ENCODE measurements around the gene PRKN.

The PRKN gene

GRCh38 chr6:161622779-161623178 lies 1104.8 kb downstream of the PRKN start:
- no peak for DNase-seq

DNA sequence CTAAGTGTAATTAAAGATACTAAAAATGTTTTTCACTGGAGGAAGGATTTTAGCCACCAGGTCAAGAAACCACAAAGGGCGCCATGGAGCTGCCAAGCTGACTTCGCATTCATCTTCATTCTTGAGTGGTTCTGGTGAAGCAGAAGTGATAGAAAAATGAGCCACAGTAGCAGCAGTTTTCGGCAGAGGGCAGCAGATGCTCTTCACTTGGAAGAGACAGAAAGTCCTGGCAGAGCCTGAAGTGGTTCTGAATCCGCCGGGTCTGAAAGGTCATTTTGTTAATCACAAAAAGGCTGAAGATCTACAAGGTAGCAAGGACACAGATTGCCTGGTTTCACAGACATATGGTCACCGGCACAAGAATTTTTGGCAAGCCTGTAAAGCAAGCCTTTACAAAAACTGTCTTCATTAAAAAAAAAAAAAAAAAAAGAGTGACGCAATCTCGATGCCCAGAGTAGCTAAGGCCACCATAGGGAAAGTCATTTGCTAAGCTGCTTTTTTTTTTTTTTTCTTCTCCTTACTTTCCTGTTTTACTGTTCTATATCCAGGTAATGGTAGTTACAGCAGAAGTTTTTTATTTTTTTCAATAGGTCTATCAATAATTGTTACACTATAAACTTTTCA lies 1108.6 kb downstream of the PRKN start:
- DNase-seq, result peak; percentile 72

DNA sequence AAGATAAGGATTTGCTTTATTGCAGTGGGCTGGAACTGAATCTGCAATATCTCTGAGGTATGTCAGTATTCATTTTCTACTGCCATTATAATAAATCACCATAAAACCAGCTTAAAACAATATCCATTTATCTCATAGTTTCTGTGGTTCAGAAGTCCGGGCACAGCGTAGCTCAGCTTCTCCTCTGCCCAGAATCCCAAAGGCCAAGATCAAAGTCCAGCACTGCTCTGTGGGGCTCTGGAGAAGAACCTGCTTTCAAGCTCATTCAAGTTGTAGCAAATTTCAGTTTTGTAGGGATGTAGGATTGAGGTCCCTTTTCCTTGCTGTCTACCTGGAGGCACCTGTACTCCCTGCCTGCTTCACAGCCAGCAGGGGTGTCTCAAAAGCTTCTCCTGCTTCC lies 1113.9 kb downstream of the PRKN start:
- DNase-seq, result no peak

DNA sequence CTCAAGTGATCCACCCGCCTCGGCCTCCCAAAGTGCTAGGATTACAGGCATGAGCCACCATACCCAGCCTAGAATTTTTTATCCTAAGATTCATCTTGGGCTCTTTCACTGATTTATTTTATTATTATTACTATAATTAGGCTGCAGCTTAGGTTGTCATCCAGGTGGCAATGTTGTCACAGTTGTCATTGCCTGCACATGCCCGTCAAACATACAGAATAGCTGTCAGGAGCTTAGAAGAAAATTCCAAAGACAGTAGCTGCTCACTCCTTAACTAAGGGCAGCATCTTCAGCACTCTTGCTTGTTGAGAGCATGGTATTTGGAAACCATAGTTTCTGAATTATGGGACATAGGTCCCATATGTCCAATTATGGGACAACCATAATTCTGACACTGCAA lies 1118.8 kb downstream of the PRKN start:
- no peak for DNase-seq

GRCh38 chr6:161607696-161608297 lies 1119.8 kb downstream of the PRKN start:
- DNase-seq, result no peak

DNA sequence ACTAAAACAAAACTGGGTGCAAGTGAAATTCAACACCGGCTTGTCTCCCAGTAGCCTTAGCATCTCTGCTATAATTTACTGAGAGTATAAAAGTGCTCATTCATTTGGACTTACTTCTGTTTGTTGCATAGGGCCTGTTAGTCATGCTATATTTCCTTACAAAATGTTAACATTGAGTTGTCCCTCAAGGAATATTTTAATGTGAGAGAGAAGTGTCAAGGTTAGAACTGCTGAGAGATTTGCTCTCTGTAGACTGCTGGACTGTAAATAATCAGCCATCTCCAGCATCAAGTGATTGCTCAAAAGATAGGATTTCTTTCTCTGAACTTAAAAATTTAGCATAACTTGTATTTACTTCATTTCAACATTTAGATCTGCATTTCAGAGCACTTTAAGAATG lies 1125.2 kb downstream of the PRKN start:
- DNase-seq, result no peak

DNA sequence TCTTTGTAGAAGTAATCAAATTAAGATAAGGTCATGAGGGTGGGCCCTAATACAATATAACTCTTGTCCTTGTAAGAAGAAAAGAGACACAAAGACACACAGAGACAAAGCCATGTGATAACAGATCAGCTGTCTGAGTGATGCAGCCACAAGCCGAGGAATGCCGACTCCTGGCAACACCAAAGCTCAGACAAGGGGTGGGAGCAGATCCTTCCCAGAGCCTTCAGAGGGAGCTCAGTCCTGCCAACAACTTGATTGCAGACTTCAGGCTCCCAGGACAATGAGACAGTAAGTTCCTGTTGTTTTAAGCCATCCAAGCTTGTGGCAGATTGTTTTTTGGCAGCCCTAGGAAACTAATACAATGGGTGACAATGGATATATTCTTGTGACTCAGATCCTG lies 1128.7 kb downstream of the PRKN start:
- no peak for DNase-seq

DNA sequence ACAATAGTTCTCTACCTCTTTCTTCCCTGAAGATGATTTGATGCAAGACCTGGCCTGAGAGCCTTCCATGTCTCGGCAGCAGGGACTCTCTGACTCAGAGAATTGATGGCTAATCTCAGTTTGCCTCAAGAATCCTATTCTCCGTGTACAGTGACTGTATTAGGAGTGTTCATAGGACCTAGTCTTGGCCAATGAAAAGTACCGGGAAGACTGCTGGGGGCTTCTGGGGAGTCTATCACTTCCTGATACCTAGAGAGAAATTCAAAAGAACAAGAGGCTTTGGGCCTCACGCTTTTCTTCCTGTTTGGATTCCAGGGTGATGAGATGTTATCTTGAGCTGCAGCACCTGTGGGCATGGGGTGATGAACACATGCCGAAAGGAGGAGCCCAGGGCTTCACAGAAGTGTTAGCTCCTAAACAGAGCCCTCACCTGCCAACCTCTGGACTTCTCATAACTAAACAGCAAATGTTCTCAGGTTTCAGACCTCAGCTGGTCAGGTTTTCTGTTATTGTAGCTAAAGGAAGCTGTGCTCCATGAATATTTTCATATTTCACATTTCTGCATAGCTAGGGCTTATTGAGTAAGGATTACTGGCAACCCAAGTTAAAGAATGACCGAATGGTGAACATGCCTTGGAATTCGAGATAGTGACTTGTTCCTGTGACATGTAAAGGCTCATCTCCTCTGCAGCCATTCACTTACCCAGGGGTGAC lies 1130.6 kb downstream of the PRKN start:
- no peak for DNase-seq

DNA sequence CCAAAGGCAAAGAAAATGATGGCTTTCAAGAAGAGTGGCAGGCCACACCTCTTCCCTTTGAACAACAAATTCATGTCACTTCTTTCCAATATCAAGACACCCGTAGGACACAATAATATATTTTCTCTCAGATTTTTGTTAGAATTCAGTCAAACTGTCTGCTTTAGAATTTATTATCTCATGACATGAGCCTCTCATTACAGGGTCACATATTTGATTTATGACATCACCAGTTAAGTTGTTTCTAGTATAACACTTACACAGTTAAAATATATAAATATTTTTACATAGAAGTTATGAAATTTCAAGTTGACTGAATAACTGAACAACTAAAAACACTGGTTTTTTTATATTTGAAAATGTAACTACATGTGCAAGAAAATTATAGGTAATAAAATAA lies 1133.2 kb downstream of the PRKN start:
- no peak for DNase-seq

GRCh38 chr6:161590961-161591627 lies 1136.5 kb downstream of the PRKN start:
- DNase-seq, result no peak

DNA sequence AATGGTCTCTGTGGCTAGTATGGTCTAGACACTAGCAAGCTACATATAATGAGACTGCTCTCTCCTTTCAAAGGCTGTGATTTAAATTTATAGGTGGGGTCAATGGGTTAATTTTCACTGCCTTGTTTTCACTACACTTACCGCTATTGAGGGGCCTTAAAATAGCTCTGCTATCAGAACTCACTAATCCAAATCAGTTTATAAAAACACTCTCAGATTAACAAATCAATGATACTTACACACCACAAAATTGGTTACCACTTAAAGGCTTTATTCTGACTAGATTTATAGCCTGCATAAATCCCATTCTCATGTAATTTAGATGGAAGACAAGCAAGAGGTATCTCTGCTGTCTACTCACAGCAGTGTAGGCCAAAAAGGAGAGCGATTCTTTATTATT lies 1140.7 kb downstream of the PRKN start:
- no peak for DNase-seq

DNA sequence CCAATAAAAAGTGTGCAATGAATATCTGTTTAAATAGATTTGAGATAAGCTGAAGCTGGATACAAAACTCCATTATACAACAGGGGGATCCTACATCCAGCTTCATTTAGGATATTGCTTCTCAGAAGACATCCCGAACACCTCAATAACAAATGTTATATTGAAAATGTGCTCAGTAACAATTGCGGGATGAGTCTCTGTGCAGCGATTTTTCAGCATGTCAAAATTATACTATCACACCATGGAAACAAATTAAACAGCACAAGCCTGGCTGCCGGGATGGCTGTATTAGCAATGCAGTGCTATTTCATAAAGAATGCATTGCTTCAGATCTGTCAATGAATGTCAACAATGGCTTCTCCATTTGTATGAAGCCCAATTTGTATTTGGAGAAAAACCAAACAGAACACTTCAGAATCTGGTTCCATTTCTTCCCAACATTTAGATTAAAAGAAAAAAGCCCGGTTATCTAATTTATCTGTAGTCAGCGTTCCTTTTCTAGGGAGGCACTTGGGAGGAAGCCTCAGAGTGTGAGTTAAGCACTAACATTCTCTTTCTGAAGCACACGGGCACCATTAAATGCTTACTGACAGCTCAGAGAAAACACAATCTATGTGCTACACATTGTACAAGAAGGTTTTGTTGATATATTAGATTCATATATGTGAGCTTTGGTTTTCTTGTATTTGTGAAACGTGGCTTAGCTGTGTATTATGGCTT lies 1142.8 kb downstream of the PRKN start:
- DNase-seq, result no peak

DNA sequence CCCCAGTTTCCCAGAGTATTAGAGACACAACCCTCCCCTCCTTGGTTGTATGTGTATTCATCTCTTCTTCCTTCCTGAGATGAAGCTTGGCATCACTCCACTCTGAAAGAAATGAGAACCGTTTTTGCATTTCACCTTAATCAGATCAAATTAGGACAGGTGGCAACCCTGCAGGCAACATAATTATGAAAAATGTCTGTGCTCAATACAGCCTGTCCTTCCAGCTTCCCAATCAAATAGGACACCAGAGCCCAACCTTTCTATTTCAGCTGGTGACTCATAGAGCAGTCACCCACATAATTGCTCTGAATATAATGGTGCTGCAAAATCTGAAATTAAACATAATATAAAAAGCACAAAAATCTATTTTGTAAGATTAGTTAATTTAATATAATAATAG lies 1143.5 kb downstream of the PRKN start:
- no peak for DNase-seq

- no peak for DNase-seq
Observed at GRCh38 chr6:161583584-161583983, 1144.0 kb downstream of the PRKN start.

GRCh38 chr6:161578478-161578877 lies 1149.1 kb downstream of the PRKN start:
- DNase-seq, result no peak

DNA sequence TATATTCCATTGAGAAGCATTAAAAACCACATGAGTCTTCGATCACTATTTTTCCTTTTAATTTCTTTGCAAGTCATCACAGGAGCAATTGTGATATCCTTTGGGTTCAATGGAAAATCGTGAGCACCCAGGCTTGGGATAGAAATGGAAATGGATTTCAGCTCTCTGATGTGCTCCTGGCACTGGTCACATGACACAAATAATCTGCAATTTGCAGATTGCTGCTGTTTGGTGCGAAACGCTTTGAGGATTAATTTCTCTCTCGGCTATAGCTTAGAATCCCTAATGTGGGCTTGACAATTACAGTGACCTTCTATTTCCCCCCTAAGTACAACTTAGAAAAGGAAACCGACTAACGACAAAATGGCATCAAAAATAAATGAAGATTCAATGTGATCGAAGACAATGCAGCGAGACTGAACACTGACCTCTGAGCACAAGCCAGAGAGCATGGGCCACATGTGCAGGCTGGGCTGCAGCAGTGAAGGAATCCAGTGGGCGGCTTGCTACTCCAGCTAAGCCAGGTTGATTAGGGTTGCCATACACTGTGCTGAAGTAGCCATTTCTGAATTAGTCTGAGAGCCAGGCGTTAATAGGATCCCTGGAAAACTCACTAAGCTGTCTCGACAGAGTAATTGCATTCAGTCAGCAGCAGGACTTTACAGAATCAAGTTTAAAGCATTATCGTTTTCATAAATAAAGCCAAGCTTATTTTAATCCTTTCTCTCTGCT lies 1151.9 kb downstream of the PRKN start:
- no peak for DNase-seq

DNA sequence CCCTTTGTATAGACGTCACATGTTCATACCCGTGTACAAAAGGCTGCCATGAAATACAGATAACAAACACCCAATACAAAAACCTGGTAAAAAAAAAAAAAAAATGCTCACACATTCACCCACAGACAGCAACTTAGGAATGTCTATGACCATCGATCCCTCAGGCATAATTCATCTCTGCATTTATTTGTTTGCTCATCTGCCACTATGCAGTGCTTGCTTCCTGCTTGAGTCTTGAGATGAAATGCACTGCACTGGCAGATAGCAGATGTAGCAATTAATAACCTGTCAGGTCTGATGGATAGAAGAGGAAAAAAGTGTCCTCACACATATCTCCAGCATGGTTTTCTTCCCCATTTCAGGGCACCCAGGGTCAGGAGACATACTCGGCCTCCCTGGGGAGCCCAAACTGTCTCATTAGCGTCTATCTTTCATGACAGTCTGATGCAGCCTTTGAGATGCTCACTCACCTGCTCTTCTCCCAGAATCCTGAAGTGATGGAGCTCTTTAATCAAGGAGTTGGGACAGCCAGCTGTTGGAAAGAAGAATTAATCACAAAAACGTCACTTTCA lies 1158.6 kb downstream of the PRKN start:
- DNase-seq, result no peak

DNA sequence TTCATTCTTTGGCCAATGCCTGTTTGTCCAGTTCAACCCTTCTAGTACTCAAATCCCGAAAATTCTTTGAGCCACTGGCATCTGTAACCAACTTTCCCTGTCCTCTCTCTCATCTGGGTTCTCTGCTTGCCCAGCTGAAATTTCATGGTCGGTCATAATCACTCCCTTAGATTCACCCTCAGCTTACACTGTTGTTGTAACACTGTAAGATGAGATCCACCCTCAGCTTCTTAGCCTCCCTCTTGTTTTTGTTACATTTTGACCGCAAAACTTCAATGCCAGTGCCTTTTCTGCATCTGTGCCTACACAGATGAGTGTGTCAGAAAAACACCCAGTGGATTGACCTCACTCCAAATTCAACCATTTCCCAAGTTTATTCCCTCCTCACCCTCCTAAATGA lies 1162.6 kb downstream of the PRKN start:
- DNase-seq, result no peak

DNA sequence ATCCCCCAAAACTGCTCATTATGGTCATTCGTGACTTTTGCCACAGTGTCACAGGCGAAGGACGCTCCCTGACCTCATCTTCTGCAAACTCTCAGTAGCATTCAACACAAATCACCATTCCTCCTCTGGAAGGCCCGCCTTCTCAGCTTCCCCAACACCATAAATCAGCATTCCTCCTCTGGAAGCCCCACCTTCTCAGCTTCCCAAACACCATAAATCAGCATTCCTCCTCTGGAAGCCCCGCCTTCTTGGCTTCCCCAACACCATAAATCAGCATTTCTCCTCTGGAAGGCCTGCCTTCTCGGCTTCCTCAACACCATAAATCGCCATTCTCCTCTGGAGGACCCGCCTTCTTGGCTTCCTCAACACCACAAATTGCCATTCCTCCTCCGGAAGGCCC lies 1165.7 kb downstream of the PRKN start:
- no peak for DNase-seq

DNA sequence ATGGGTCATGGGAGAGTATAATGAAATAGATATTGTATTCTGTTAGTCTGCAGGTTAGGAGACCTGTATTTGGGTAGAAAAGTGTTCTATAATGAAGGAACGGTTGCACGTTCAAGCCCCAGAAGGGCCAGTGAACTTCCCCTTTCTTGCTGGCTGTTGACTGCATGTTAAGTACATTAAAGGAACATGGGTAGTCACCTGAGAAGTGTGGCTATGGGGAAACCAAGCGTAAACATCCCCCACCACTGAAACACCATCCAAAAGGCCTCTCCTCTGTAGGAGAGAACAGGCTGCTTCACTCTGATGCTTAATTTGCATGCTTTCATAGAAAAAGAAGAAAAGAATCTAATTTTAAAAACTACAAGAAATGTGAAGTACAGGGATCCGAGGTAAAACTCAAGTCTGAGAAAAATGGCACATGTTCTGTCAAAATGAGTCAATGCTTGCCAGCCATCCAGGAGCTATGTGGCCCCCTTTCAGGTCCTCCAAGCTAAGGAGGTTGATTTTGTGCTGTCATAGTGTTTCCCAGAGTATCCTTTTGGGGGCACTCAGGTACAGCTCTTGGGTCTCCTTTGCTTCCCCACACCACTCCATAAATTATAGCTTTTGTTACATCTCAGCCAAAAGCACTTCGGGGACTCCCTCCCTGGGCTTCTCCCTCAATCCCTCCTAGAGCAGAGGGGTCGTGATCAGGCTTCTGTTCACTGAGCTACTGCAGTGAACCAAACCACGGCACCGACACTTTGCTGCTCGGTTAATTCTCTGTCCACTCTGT lies 1170.0 kb downstream of the PRKN start:
- no peak for DNase-seq

DNA sequence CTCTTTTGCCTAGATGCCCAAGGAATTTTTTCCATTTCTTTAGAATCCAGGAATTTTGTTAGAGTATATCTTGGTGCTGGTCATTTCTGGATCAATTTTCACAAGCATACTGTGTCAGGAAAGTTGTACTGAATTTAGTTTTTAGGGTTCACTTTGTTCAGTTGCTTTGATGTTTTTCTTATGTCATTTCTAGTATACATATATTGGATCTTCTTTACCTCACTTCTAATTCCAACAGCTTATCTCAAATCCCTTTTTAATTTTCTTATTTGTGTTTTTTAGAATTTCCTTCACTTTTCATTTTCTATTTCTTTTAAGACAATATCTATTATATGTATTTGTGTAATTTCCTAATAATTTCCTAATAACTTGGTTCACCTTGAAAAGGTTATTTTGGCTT lies 1172.7 kb downstream of the PRKN start:
- DNase-seq, result no peak
